Fibroblast of villous mesenchyme (primary cell): ENCODE measurements around the gene CROT. TPM values are rescaled to one million over a fixed set of nuclear protein-coding genes. Genes with fewer than 3 reads are reported as not detected.

Experiments
- DNase-seq: peaks from one replicate; pipeline ENCODE4 v3.0.0-alpha.2; 2010; ENCODE audit warnings: low read depth
- H3K4me3 ChIP-seq: 2 replicates; pipeline ENCODE4 v1.5.1; 2011; ENCODE audit warnings: low read depth, mild to moderate bottlenecking, low read length
- CTCF ChIP-seq: IDR thresholded peaks from 2 replicates; pipeline ENCODE4 v1.5.1; 2012; ENCODE audit warnings: low read depth, mild to moderate bottlenecking, low read length; ENCODE audit not compliant: insufficient read depth
- total RNA-seq: library from RNA; depleted of rRNA; stranded (reverse); fragments of >200 nt; gene quantifications from 2 replicates; pipeline ENCODE4 v1.2.3, GENCODE V29; 2012

CROT gene
- total RNA-seq, 1 donor, result 34.1 TPM

- no peak for DNase-seq
- TF ChIP-seq CTCF, result no peak
- H3K4me3 ChIP-seq, result no peak overlapping the region
These were observed 14.5 kb upstream of the CROT start for GRCh38 chr7:87330942-87331341.

- DNase-seq, result no peak
These were observed 13.7 kb upstream of the CROT start for GRCh38 chr7:87331687-87332252.

GRCh38 chr7:87332321-87332720 is 13.1 kb upstream of the CROT start:
- no peak for DNase-seq
- no peak overlapping the region for H3K4me3 ChIP-seq
- no peak for TF ChIP-seq CTCF

More at GRCh38 chr7:87331687-87332252, 13.7 kb upstream of the CROT start:
- no peak for TF ChIP-seq CTCF
- no peak overlapping the region for H3K4me3 ChIP-seq

- H3K4me3 ChIP-seq, result no peak overlapping the region
- TF ChIP-seq CTCF, result no peak
- no peak for DNase-seq
These were observed 9.3 kb upstream of the CROT start for GRCh38 chr7:87336136-87336535.

- no peak overlapping the region for H3K4me3 ChIP-seq
- no peak for TF ChIP-seq CTCF
- no peak for DNase-seq
These were observed 8.1 kb upstream of the CROT start for GRCh38 chr7:87337331-87337730.

GRCh38 chr7:87339373-87339897 is 6.0 kb upstream of the CROT start:
- peak; percentile 82 for DNase-seq
- H3K4me3 ChIP-seq, result no peak overlapping the region
- no peak for TF ChIP-seq CTCF

GRCh38 chr7:87341441-87341840 is 4.0 kb upstream of the CROT start:
- TF ChIP-seq CTCF, result no peak
- DNase-seq, result no peak
- H3K4me3 ChIP-seq, result no peak overlapping the region
